IMR-90 (cell line): ENCODE measurements around the gene RBM8A.

Source experiments
- CEBPB ChIP-seq: IDR thresholded peaks from 2 replicates; pipeline ENCODE4 v1.6.1; 2012; ENCODE audit warnings: low read depth, low read length, improper control_type of control experiment
- CTCF ChIP-seq: conservative IDR thresholded peaks from 2 replicates; pipeline ENCODE4 v1.5.1; 2012; ENCODE audit warnings: mild to moderate bottlenecking, low read depth, low read length, improper control_type of control experiment
- MAFK ChIP-seq: IDR thresholded peaks from 2 replicates; pipeline ENCODE4 v1.6.1; 2012; ENCODE audit warnings: low read depth, low read length, improper control_type of control experiment
- POLR2A ChIP-seq: IDR thresholded peaks from 2 replicates; pipeline ENCODE4 v1.6.1; 2012; ENCODE audit warnings: mild to moderate bottlenecking, low read depth, low read length

- TF ChIP-seq CTCF (no peak), POLR2A (no peak), CEBPB (no peak), MAFK (no peak)
Measured at GRCh38 chr1:145912128-145912641, 15.1 kb downstream of the RBM8A start.
